ENCODE results near the gene DDX46.
"Not testable (repeated sequence)": the region's sequence is repeated elsewhere in the genome, so short reads cannot be mapped to it uniquely, and the experiment has no call there.

Gene DDX46
- total RNA-seq = 129 to 163 (median 157) reads per million in 9 experiments

GRCh38 chr5:134758504-134759341, at the start of gene DDX46:
Gene DDX46 (plus strand): TSS chr5:134758779. CDS start chr5:134758939, 160 bp downstream.
- peak within 1 kb of the TSS; percentile 97 to 98 for H3K27ac Mint-ChIP-seq
- H3K36me3 Mint-ChIP-seq (ENCODE audit: insufficient read depth) = peaks cover 16% of the 10 kb centered on the region
- ATAC-seq (replicated peaks) (peak; percentile 98), DNase-seq (peak; percentile 93 to 94 (median 94))
- no peaks in the 10 kb centered on the region for H3K27me3 Mint-ChIP-seq
- peak within 1 kb of the TSS; percentile 99 to 100 for H3K4me3 Mint-ChIP-seq
- peaks cover 19 to 27% of the 10 kb centered on the region in 2 donors for H3K4me1 Mint-ChIP-seq (ENCODE audit: low read depth in 2 of 2)
- no peaks in the 10 kb centered on the region for H3K9me3 Mint-ChIP-seq

DNA sequence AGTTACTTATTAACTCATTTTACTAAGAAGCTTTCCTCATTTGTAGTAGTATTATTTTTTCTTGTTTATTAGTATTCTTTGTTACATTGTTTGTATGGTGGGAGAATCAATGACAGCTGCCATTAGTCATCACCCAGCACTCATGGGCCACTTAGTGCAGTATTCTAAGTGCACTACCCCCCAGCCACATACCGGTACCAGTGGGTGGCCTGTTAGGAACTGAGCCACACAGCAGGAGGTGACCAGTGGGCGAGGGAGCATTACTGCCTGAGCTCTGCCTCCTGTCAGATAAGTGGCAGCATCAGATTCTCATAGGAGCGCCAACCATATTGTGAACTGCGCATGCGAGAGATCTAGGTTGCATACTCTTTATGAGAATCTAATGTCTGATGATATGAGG, 44.5 kb upstream of the DDX46 start:
- Mint-ChIP-seq H3K4me3 (no peak overlapping the region), H3K36me3 (ENCODE audit: insufficient read depth) (peaks cover 81% of the 10 kb centered on the region), H3K27me3 (no peaks in the 10 kb centered on the region), H3K4me1 (ENCODE audit: low read depth in 2 of 2) (no peaks in the 10 kb centered on the region), H3K9me3 (no peaks in the 10 kb centered on the region), H3K27ac (no peak overlapping the region)
- ATAC-seq (replicated peaks) (no peak), DNase-seq (no peak)

GRCh38 chr5:134714541-134714940, 44.0 kb upstream of the DDX46 start:
- Mint-ChIP-seq H3K4me3 (no peak overlapping the region), H3K9me3 (no peaks in the 10 kb centered on the region), H3K4me1 (ENCODE audit: low read depth in 2 of 2) (no peaks in the 10 kb centered on the region), H3K27me3 (no peaks in the 10 kb centered on the region), H3K27ac (no peak overlapping the region), H3K36me3 (ENCODE audit: insufficient read depth) (peaks cover 81% of the 10 kb centered on the region)
- ATAC-seq (replicated peaks) (no peak), DNase-seq (no peak)

- not testable (repeated sequence) for H3K27me3 Mint-ChIP-seq; H3K9me3 Mint-ChIP-seq; ATAC-seq (replicated peaks); DNase-seq; H3K4me1 Mint-ChIP-seq (ENCODE audit: low read depth in 2 of 2); H3K4me3 Mint-ChIP-seq; H3K27ac Mint-ChIP-seq
- peaks cover 73% of the 10 kb centered on the region for H3K36me3 Mint-ChIP-seq (ENCODE audit: insufficient read depth)
Measured at GRCh38 chr5:134715466-134715865, 43.1 kb upstream of the DDX46 start.

GRCh38 chr5:134724872-134725271, 33.7 kb upstream of the DDX46 start:
- no peaks in the 10 kb centered on the region for H3K27me3 Mint-ChIP-seq
- peaks cover 40% of the 10 kb centered on the region for H3K36me3 Mint-ChIP-seq (ENCODE audit: insufficient read depth)
- no peak overlapping the region for H3K27ac Mint-ChIP-seq
- no peak for DNase-seq
- no peak overlapping the region for H3K4me3 Mint-ChIP-seq
- no peaks in the 10 kb centered on the region for H3K4me1 Mint-ChIP-seq (ENCODE audit: low read depth in 2 of 2)
- H3K9me3 Mint-ChIP-seq = no peaks in the 10 kb centered on the region
- ATAC-seq (replicated peaks) = no peak

- no peak overlapping the region for H3K27ac Mint-ChIP-seq
- H3K4me1 Mint-ChIP-seq (ENCODE audit: low read depth in 2 of 2) = peaks cover 0 to 2% of the 10 kb centered on the region in 2 donors
- DNase-seq = no peak
- H3K4me3 Mint-ChIP-seq = no peak overlapping the region
- no peaks in the 10 kb centered on the region for H3K36me3 Mint-ChIP-seq (ENCODE audit: insufficient read depth)
- no peaks in the 10 kb centered on the region for H3K9me3 Mint-ChIP-seq
- no peak for ATAC-seq (replicated peaks)
- H3K27me3 Mint-ChIP-seq = no peaks in the 10 kb centered on the region
Measured at GRCh38 chr5:134732819-134733218, 25.8 kb upstream of the DDX46 start.

DNA sequence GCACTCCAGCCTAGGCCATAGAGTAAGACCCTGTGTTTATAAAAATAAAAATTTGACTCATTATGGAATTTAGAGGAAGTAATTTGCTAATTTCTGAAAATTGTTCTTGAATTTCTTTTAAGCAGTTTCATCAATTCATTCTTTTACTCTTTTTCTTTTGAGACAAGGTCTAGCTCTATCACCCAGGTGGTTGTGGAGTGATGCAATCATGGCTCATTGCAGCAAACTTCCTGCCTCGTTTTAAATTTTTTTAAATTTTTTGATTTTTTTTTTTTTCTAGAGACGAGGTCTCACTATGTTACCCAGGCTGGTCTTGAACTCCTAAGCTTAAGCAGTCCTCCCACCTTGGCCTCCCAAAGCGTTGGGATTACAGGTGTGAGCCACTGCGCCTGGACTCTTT, 23.3 kb upstream of the DDX46 start:
- DNase-seq = no peak
- Mint-ChIP-seq H3K9me3 (no peaks in the 10 kb centered on the region), H3K36me3 (ENCODE audit: insufficient read depth) (peaks cover 10% of the 10 kb centered on the region), H3K27me3 (no peaks in the 10 kb centered on the region), H3K4me1 (ENCODE audit: low read depth in 2 of 2) (peaks cover 16 to 17% of the 10 kb centered on the region in 2 donors), H3K27ac (no peak overlapping the region), H3K4me3 (no peak overlapping the region)
- no peak for ATAC-seq (replicated peaks)

DNA sequence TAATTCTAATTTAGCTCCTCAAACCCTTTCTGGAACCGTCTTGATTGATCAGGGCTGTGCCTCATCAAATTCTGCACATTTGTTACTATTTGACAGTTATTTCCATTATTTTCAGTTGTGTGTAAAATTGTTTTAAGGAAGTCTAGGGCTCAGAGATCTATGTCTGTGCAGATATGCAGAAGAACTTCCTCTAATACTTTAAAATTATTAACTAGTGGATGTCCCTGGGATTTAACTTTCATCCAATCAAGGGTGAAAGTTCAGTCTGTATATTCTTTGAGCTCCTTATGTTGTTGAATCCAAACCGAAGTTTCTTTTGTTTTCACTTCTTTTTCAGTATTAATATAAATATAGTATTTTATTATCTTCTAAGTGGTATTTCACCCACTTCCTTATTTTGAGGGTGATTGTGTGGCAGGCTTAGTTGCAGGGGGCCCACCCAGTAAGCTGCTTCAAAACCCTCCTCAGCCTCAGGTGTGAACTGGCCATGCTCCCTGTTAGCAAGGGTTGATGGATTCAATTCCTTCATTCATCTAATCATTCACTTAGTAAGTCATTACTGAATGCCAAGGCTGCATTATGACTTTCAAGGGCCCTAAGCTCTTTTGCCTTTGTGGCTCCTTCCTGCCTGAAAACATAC, 22.3 kb upstream of the DDX46 start:
- peaks cover 10% of the 10 kb centered on the region for H3K36me3 Mint-ChIP-seq (ENCODE audit: insufficient read depth)
- H3K4me1 Mint-ChIP-seq (ENCODE audit: low read depth in 2 of 2) = peaks cover 19 to 21% of the 10 kb centered on the region in 2 donors
- ATAC-seq (replicated peaks) = no peak
- H3K27me3 Mint-ChIP-seq = no peaks in the 10 kb centered on the region
- no peaks in the 10 kb centered on the region for H3K9me3 Mint-ChIP-seq
- H3K4me3 Mint-ChIP-seq = no peak overlapping the region
- DNase-seq = no peak
- H3K27ac Mint-ChIP-seq = no peak overlapping the region

DNA sequence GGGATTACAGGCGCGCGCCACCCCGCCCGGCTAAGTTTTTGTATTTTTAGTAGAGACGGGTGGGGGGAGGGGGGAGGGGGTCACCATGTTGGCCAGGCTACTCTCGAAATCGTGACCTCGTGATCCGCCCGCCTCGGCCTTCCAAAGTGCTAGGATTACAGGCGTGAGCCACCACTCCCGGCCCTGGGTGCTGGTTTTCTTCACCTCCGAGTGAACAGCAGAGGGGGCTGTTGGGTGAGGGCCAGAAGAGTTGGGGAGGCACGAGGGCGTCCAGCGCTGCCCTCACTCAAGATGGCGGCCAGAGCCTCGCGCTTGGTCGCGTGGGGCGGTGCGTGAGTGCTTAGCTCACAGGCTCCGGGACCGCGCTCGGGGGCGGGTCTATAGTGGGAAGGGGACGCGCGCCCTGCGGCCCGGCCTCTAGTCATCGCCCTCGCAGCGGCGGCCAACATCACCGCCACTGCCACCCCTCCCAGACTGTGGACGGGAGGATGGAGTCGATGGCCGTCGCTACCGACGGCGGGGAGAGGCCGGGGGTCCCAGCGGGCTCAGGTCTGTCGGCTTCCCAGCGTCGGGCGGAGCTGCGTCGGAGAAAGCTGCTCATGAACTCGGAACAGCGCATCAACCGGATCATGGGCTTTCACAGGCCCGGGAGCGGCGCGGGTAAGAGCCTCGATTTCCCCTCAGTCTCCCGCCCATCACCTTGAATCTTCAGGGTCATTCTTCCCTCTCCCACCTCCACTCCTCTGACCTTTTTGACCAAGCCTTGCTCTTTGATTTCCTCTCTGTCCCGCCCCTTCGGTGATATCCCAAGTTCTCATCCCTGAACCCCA, 20.2 kb upstream of the DDX46 start, which contains the start of gene CAMLG:
Gene CAMLG, plus strand, starts transcription at position 416 of the 830 bp plus-strand sequence. Its CDS starts 73 bp downstream, at position 489.
- Mint-ChIP-seq H3K27me3 (no peaks in the 10 kb centered on the region), H3K27ac (peak within 1 kb of the TSS; percentile 91 to 96), H3K4me1 (ENCODE audit: low read depth in 2 of 2) (peaks cover 22 to 24% of the 10 kb centered on the region in 2 donors), H3K4me3 (peak within 1 kb of the TSS; percentile 94 to 99), H3K9me3 (no peaks in the 10 kb centered on the region), H3K36me3 (ENCODE audit: insufficient read depth) (peaks cover 10% of the 10 kb centered on the region)
- ATAC-seq (replicated peaks) = peak; percentile 97
- DNase-seq = peak; percentile 97 to 98 (median 97)

DNA sequence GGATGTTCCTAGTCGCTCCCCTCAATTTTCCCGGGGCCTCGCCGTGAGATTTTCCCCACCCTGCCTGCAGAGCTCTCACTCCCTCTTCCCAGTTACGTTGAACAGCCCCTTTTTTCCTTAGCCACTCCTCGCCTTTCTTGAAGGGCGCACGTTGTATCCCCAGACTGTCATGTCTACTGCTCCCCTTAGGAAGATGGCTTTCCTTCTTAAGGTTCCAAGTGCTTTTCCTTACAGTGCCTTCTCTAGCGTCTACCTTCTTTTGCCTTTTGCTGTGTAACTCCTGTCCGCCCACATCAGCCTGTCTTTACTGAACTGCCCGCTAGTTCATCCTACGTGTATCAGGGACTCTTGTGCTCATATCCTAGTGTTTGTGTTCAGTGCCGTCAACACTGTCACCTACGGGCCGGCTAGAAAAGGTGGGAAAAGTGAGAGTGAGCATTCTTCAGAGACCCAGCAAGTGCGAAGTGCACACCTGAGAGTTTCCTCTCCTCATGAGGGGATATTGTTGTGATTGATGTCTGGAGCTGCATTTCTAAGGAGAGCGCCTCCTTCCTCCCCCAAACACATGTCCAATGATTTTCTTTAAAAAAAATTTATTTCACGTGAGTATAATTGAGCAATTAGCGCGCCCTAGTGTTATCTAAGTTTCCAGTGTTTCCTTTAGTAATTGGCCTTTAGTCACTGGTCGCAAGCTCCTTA, 19.5 kb upstream of the DDX46 start:
- peak overlapping the region; percentile 94 to 99 for H3K4me3 Mint-ChIP-seq
- no peaks in the 10 kb centered on the region for H3K27me3 Mint-ChIP-seq
- peaks cover 13% of the 10 kb centered on the region for H3K36me3 Mint-ChIP-seq (ENCODE audit: insufficient read depth)
- peak overlapping the region; percentile 91 to 96 for H3K27ac Mint-ChIP-seq
- peaks cover 22 to 24% of the 10 kb centered on the region in 2 donors for H3K4me1 Mint-ChIP-seq (ENCODE audit: low read depth in 2 of 2)
- DNase-seq (peak in 2 of 3 experiments; percentile 15 to 31), ATAC-seq (replicated peaks) (peak; percentile 10)
- no peaks in the 10 kb centered on the region for H3K9me3 Mint-ChIP-seq

GRCh38 chr5:134741052-134741451, 17.5 kb upstream of the DDX46 start:
- peaks cover 22 to 24% of the 10 kb centered on the region in 2 donors for H3K4me1 Mint-ChIP-seq (ENCODE audit: low read depth in 2 of 2)
- no peak overlapping the region for H3K4me3 Mint-ChIP-seq
- DNase-seq (no peak), ATAC-seq (replicated peaks) (no peak)
- no peaks in the 10 kb centered on the region for H3K9me3 Mint-ChIP-seq
- H3K36me3 Mint-ChIP-seq (ENCODE audit: insufficient read depth) = peaks cover 20% of the 10 kb centered on the region
- H3K27me3 Mint-ChIP-seq = no peaks in the 10 kb centered on the region
- no peak overlapping the region for H3K27ac Mint-ChIP-seq

DNA sequence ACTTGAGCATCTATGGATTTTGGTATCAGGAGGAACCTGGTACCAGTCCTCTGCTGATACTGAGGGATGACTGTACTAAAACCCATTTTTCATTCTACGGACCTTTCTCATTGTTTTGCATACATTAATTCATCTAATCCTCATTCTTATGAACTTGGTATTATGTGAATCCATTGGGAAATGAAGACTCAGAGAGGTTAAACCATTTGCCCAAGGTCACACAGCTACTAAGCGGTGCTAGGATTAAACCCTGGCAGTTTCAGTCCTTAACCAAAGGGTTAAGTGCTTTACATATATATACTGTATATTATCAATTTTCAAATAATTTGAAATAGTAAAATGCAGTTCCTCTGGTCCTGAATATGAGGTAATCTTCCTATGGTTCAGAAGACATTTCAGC, 16.4 kb upstream of the DDX46 start:
- H3K4me1 Mint-ChIP-seq (ENCODE audit: low read depth in 2 of 2) = peaks cover 22 to 24% of the 10 kb centered on the region in 2 donors
- no peaks in the 10 kb centered on the region for H3K27me3 Mint-ChIP-seq
- ATAC-seq (replicated peaks) (no peak), DNase-seq (no peak)
- H3K36me3 Mint-ChIP-seq (ENCODE audit: insufficient read depth) = peaks cover 20% of the 10 kb centered on the region
- no peak overlapping the region for H3K4me3 Mint-ChIP-seq
- H3K27ac Mint-ChIP-seq = no peak overlapping the region
- H3K9me3 Mint-ChIP-seq = no peaks in the 10 kb centered on the region

DNA sequence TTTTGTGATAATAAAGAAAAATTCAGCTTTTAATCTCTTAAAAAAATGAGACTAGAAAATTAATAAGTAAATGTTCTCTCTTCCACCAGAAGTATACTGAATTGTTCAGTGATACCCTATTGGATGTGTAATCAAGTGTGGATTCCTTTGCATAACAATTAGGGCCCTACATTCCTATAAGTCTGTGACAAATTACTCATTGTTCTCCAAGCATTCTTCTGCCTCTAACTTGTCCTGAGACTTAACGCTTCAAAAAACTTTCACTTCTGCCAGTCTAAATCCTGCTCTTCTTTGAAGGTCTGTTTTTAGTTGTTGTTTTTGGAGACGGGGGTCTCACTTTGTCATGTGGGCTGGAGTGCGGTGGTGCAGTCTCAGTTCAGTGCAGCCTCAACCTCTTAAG, 9.2 kb upstream of the DDX46 start:
- Mint-ChIP-seq H3K9me3 (no peaks in the 10 kb centered on the region), H3K4me1 (ENCODE audit: low read depth in 2 of 2) (no peaks in the 10 kb centered on the region), H3K27ac (peak overlapping the region in 1 of 2 donors; percentile 41), H3K4me3 (no peak overlapping the region), H3K36me3 (ENCODE audit: insufficient read depth) (peaks cover 18% of the 10 kb centered on the region), H3K27me3 (no peaks in the 10 kb centered on the region)
- ATAC-seq (replicated peaks) (no peak), DNase-seq (no peak)

Measured in effector memory CD8-positive, alpha-beta T cell (primary cell).